OCI-LY1 (cell line): ENCODE results near the gene SHC3.

Experiments used
- H2AFZ ChIP-seq: fragments of 200-600 bp; sonication (generic), shearing (Covaris generic); 2 replicates; pipeline ENCODE4 v1.6.0; 2014; ENCODE audit warnings: antibody characterized with exemption, mild to moderate bottlenecking, low read length
- H3F3A ChIP-seq: fragments of 200-600 bp; sonication (generic), shearing (Covaris generic); 2 replicates; pipeline ENCODE4 v1.6.0; 2014; ENCODE audit warnings: mild to moderate bottlenecking, antibody characterized with exemption, low read length, moderate library complexity; ENCODE audit not compliant: insufficient read depth
- H3K27ac ChIP-seq: fragments of 200-600 bp; sonication (generic); 2 replicates; pipeline ENCODE4 v1.5.1; 2014; ENCODE audit warnings: low read length, mixed run types, mild to moderate bottlenecking, low read depth; ENCODE audit not compliant: poor library complexity, severe bottlenecking
- H3K27me3 ChIP-seq: fragments of 200-600 bp; sonication (generic); 2 replicates; pipeline ENCODE4 v1.6.0; 2014; ENCODE audit warnings: antibody characterized with exemption, mild to moderate bottlenecking, low read length, moderate library complexity; ENCODE audit not compliant: insufficient read depth
- H3K36me3 ChIP-seq: fragments of 200-600 bp; sonication (generic); 2 replicates; pipeline ENCODE4 v1.6.1; 2014; ENCODE audit warnings: mild to moderate bottlenecking, antibody characterized with exemption, low read length, moderate library complexity, mixed read lengths; ENCODE audit not compliant: insufficient read depth
- H3K4me1 ChIP-seq: fragments of 200-600 bp; sonication (generic); 2 replicates; pipeline ENCODE4 v1.5.1; 2014; ENCODE audit warnings: mild to moderate bottlenecking, low read length, moderate library complexity; ENCODE audit not compliant: insufficient read depth, severe bottlenecking
- H3K4me2 ChIP-seq: fragments of 200-600 bp; sonication (generic), shearing (Covaris generic); 2 replicates; pipeline ENCODE4 v1.6.1; 2014; ENCODE audit warnings: low read length
- H3K4me3 ChIP-seq: fragments of 200-600 bp; sonication (generic); 2 replicates; pipeline ENCODE4 v1.5.1; 2014; ENCODE audit warnings: low read length, low read depth, mild to moderate bottlenecking, mixed read lengths; ENCODE audit not compliant: poor library complexity, severe bottlenecking
- H3K79me2 ChIP-seq: fragments of 200-600 bp; shearing (Covaris generic); 2 replicates; pipeline ENCODE4 v1.6.1; 2016; ENCODE audit warnings: mixed run types, low read length, mixed read lengths; ENCODE audit not compliant: insufficient read depth
- H3K9ac ChIP-seq: fragments of 200-600 bp; sonication (generic), shearing (Covaris generic); 2 replicates; pipeline ENCODE4 v1.6.1; 2014; ENCODE audit warnings: mild to moderate bottlenecking, low read length, mixed read lengths
- H3K9me2 ChIP-seq: fragments of 200-600 bp; sonication (generic), shearing (Covaris generic); 2 replicates; pipeline ENCODE4 v1.6.1; 2014; ENCODE audit warnings: low read depth, mild to moderate bottlenecking, low read length, mixed read lengths
- H3K9me3 ChIP-seq: fragments of 200-600 bp; shearing (Covaris generic); 2 replicates; pipeline ENCODE4 v1.6.1; 2014; ENCODE audit warnings: low read length, mixed read lengths
- H4K20me1 ChIP-seq: fragments of 200-600 bp; sonication (generic), shearing (Covaris generic); 2 replicates; pipeline ENCODE4 v1.6.0; 2016; ENCODE audit warnings: mild to moderate bottlenecking, low read length; ENCODE audit not compliant: insufficient read depth
- EZH2 ChIP-seq: fragments of 200-600 bp; sonication (generic), shearing (Covaris generic); IDR thresholded peaks from 2 replicates; pipeline ENCODE4 v1.8.0; 2017; ENCODE audit warnings: borderline replicate concordance, mixed run types, mild to moderate bottlenecking, antibody characterized with exemption, low read length, moderate library complexity, mixed read lengths
- TF ChIP-seq, protein P1 (sequence below): fragments of 200-600 bp; sonication (generic), shearing (Covaris generic); IDR thresholded peaks from 2 replicates; pipeline ENCODE4 v1.5.1; 2017; ENCODE audit warnings: mild to moderate bottlenecking, antibody characterized with exemption, low read length, moderate library complexity, mixed read lengths

Gene SHC3

DNA sequence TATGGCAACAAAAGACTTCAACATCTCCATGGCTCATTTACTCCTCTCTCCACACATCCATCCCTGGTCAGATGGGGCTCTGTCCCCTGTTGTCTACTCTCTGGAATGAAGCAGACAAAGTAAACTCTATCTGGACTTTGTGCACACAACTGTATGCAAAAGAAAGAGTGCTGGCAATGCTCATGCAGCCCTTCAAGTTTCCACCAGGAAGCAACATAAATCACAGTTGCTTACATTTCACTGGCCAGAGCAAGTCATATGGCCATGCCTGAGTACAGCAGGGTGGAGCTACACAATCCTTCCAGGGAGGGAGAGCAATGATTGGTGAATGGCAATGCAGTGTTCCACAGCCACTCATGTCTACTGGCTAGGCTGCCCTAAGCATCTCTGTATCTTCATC lies 12.4 kb upstream of the SHC3 start:
- no peaks in the 10 kb centered on the region for H3K27me3 ChIP-seq
- H4K20me1 ChIP-seq, result no peaks in the 10 kb centered on the region
- no peaks in the 10 kb centered on the region for H3K36me3 ChIP-seq
- no peak overlapping the region for H3K4me2 ChIP-seq
- no peaks in the 10 kb centered on the region for H3F3A ChIP-seq
- no peak overlapping the region for H2AFZ ChIP-seq
- no peaks in the 10 kb centered on the region for H3K9me3 ChIP-seq
- H3K4me1 ChIP-seq, result no peaks in the 10 kb centered on the region
- no peak for TF ChIP-seq EZH2
- TF ChIP-seq, protein P1, sequence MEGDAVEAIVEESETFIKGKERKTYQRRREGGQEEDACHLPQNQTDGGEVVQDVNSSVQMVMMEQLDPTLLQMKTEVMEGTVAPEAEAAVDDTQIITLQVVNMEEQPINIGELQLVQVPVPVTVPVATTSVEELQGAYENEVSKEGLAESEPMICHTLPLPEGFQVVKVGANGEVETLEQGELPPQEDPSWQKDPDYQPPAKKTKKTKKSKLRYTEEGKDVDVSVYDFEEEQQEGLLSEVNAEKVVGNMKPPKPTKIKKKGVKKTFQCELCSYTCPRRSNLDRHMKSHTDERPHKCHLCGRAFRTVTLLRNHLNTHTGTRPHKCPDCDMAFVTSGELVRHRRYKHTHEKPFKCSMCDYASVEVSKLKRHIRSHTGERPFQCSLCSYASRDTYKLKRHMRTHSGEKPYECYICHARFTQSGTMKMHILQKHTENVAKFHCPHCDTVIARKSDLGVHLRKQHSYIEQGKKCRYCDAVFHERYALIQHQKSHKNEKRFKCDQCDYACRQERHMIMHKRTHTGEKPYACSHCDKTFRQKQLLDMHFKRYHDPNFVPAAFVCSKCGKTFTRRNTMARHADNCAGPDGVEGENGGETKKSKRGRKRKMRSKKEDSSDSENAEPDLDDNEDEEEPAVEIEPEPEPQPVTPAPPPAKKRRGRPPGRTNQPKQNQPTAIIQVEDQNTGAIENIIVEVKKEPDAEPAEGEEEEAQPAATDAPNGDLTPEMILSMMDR, result no peak
- no peak overlapping the region for H3K9ac ChIP-seq
- no peaks in the 10 kb centered on the region for H3K9me2 ChIP-seq
- H3K4me3 ChIP-seq, result no peak overlapping the region
- no peaks in the 10 kb centered on the region for H3K79me2 ChIP-seq
- H3K27ac ChIP-seq, result no peak overlapping the region

DNA sequence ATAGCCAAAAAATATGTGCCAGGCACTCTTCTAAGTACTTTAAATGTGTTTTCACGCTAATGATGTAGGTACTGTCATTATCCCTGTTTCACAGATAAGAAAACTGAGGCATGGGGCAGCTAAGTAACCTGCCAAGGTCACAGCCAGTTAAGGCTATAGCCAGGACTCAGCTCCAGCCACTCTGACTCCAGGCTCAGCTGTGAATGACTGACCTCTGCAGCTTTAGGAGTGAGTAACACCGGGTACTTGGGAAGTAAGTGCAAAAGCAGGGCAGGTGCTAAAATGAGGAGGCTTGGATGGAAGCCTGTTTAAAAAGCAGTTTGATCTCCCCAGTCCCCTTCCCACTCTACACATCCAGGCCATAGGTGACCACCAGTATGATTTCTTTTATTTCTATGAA lies 10.6 kb upstream of the SHC3 start:
- H3K27ac ChIP-seq, result no peak overlapping the region
- H3K9me2 ChIP-seq, result no peaks in the 10 kb centered on the region
- no peaks in the 10 kb centered on the region for H3K79me2 ChIP-seq
- H3K36me3 ChIP-seq, result no peaks in the 10 kb centered on the region
- H3K9ac ChIP-seq, result no peak overlapping the region
- H3K27me3 ChIP-seq, result no peaks in the 10 kb centered on the region
- H3K4me2 ChIP-seq, result no peak overlapping the region
- no peaks in the 10 kb centered on the region for H3F3A ChIP-seq
- H3K4me1 ChIP-seq, result no peaks in the 10 kb centered on the region
- H4K20me1 ChIP-seq, result no peaks in the 10 kb centered on the region
- H3K9me3 ChIP-seq, result no peaks in the 10 kb centered on the region
- H2AFZ ChIP-seq, result no peak overlapping the region
- TF ChIP-seq, protein P1, result no peak
- TF ChIP-seq EZH2, result no peak
- no peak overlapping the region for H3K4me3 ChIP-seq

DNA sequence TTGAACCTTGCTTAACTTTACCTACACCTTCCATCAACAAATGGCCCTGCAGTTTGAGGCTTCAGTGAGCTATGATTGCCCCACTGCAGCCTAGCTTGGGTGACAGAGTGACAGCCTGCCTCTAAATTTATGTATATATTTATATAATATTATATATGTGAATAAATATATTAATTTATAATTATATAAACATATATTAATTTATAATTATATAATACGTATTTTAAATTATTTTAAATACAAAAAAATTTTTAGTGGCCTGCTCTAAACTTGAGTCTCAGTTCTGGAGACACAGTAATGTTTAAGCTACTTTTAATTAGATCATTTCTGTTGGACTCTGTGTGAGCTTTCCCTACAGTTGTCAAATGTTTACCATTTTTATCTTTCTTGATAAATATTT lies 9.3 kb upstream of the SHC3 start:
- no peaks in the 10 kb centered on the region for H3K9me2 ChIP-seq

More for the DNA sequence above, 9.3 kb upstream of the SHC3 start:
- Histone ChIP-seq H3K9me3 (no peaks in the 10 kb centered on the region), H3K4me3 (no peak overlapping the region), H3F3A (no peaks in the 10 kb centered on the region), H4K20me1 (no peaks in the 10 kb centered on the region), H3K36me3 (no peaks in the 10 kb centered on the region), H3K27me3 (no peaks in the 10 kb centered on the region), H2AFZ (no peak overlapping the region), H3K4me2 (no peak overlapping the region), H3K4me1 (no peaks in the 10 kb centered on the region), H3K79me2 (no peaks in the 10 kb centered on the region), H3K9ac (no peak overlapping the region), H3K27ac (no peak overlapping the region)
- no peak for TF ChIP-seq EZH2
- TF ChIP-seq, protein P1, result no peak
